Aorta (tissue), 5 donors: Measurements from ENCODE around the gene SLC12A4. TPM values are rescaled to one million over a fixed set of nuclear protein-coding genes. Genes with fewer than 3 reads are reported as not detected.

Source experiments
- ATAC-seq: fragments of 200-7000 bp; cut with Tn5 transposase; one replicate; pipeline ENCODE4 v1.9.1; 2022; ENCODE audit warnings: moderate library complexity; ENCODE audit not compliant: low FRiP score
- DNase-seq, 2 donors: peaks; one replicate each; pipeline ENCODE4 v3.0.0-alpha.2; 2020
- H3K27ac ChIP-seq, 2 donors: one replicate each; pipeline ENCODE4 v1.5.1; 2013; ENCODE audit warnings: low read length in 2 of 2, mild to moderate bottlenecking in 2 of 2, moderate library complexity in 2 of 2, control low read depth in 1 of 2, inconsistent platforms in 1 of 2, low read depth in 1 of 2
- H3K27me3 ChIP-seq, 2 donors: one replicate each; pipeline ENCODE4 v1.6.1; 2013; ENCODE audit warnings: control low read depth in 1 of 2, low read length in 1 of 2, mild to moderate bottlenecking in 1 of 2, moderate library complexity in 1 of 2; ENCODE audit not compliant: insufficient read depth in 2 of 2, control insufficient read depth in 1 of 2
- H3K36me3 ChIP-seq, 2 donors: one replicate each; pipeline ENCODE4 v1.6.1; 2013; ENCODE audit warnings: control low read depth in 1 of 2, low read length in 1 of 2, mild to moderate bottlenecking in 1 of 2; ENCODE audit not compliant: insufficient read depth in 2 of 2, control insufficient read depth in 1 of 2
- H3K4me1 ChIP-seq, 2 donors: one replicate each; pipeline ENCODE4 v1.6.1; 2013; ENCODE audit warnings: low read length in 2 of 2, control low read depth in 1 of 2, mild to moderate bottlenecking in 1 of 2, moderate library complexity in 1 of 2; ENCODE audit not compliant: insufficient read depth in 2 of 2, control insufficient read depth in 1 of 2
- H3K4me3 ChIP-seq, 2 donors: one replicate each; pipeline ENCODE4 v1.5.1; 2013; ENCODE audit warnings: low read length in 2 of 2, control low read depth in 1 of 2, mild to moderate bottlenecking in 1 of 2
- H3K9me3 ChIP-seq: one replicate; pipeline ENCODE4 v1.6.1; 2013; ENCODE audit warnings: mild to moderate bottlenecking, low read length; ENCODE audit not compliant: control insufficient read depth
- WGBS, 2 donors: extraction: QIAGEN DNeasy Blood & Tissue Kit; methylation state at CpG; one replicate each; pipeline ENCODE4 v1.1.7; 2013; 5-methylcytosine and 5-hydroxymethylcytosine counted together
- intact Hi-C, 2 donors: fragments of 100-400 bp; cut with DNase I; formaldehyde crosslinking; loops; one replicate each; pipeline versions ENCODE4 v1.14.2 to v1.15.0; 2022
- polyA plus RNA-seq, 2 donors: library from polyadenylated mRNA; stranded (reverse); fragments of 200-250 nt; gene quantifications; one replicate each; pipeline ENCODE4 v1.2.3, GENCODE V29; 2013
- total RNA-seq, 2 donors: library from RNA; stranded (reverse); fragmentation: NEBNext Ultra II Directional; extraction: Animal tissue kit (Norgen Biotek cat#: 25700); gene quantifications; one replicate each; pipeline ENCODE4 v1.2.1, GENCODE V29; 2021
- donor health status: healthy with polysubstance abuse.
- donor health status: Bipolar disorder and iron deficiency.
- donor health status: DM: no; HTN: no; CAD: no.
- donor health status: DM: no; HTN: no; CAD: no.
- donor health status: DM: yes; HTN: yes; CAD: no.

SLC12A4 gene
- total and polyA plus RNA-seq, 4 donors, result 15.8 to 139 (median 106) TPM

DNA sequence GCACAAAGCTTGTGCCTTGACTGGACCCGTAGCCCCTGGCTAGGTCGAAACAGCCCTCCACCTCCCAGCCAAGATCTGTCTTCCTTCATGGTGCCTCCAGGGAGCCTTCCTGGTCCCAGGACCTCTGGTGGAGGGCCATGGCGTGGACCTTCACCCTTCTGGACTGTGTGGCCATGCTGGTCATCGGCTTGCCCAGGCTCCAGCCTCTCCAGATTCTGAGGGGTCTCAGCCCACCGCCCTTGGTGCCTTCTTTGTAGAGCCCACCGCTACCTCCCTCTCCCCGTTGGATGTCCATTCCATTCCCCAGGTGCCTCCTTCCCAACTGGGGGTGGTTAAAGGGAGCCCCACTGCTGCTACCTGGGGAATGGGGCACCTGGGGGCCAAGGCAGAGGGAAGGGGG is 40.3 kb downstream of the SLC12A4 start:
- ATAC-seq (no peak), DNase-seq (peak in 1 of 2 donors; percentile 26)
- peaks cover 0 to 2% of the 10 kb centered on the region in 2 donors for H3K36me3 ChIP-seq
- intact Hi-C loops, result loop anchor here (1.0 to 2.0 kb wide), 3 partner anchors 44 to 113 kb away; partner anchors contain the start of gene NRN1L (in 1 of the 2)
- H3K9me3 ChIP-seq, result no peaks in the 10 kb centered on the region
- no peak overlapping the region for H3K27ac ChIP-seq
- H3K4me1 ChIP-seq, result no peaks in the 10 kb centered on the region
- H3K27me3 ChIP-seq, result no peaks in the 10 kb centered on the region
- H3K4me3 ChIP-seq, result no peak overlapping the region
- 78 to 88% methylated on average over 7 of the region's 7 CpGs for WGBS, 2 donors

DNA sequence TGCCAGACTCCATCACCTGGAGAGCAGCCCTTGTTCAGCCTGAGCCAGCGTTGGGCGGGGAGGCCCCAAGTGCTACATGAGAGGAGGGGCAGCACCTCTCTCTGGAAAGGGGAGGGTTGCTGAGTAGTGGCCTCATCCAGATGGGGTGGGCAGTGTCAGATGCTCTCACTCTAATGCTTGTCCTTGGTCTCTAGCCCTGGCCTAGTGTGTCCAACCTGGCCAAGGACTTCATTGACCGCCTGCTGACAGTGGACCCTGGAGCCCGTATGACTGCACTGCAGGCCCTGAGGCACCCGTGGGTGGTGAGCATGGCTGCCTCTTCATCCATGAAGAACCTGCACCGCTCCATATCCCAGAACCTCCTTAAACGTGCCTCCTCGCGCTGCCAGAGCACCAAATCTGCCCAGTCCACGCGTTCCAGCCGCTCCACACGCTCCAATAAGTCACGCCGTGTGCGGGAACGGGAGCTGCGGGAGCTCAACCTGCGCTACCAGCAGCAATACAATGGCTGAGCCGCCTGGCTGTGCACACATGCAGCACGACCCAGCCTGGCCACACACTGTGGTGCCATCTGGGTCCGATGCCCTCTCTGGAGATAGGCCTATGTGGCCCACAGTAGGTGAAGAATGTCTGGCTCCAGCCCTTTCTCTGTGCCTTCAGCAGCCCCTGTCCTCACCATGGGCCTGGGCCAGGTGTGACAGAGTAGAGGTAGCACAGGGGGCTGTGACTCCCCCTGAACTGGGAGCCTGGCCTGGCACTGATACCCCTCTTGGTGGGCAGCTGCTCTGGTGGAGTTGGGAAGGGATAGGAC is 41.1 kb downstream of the SLC12A4 start:
- DNase-seq (peak in 1 of 2 donors; percentile 70), ATAC-seq (no peak)
- no peaks in the 10 kb centered on the region for H3K27me3 ChIP-seq
- 90 to 92% methylated on average over 22 of the region's 22 CpGs for WGBS, 2 donors
- intact Hi-C loops, result loop anchor here in 1 of 2 donors (1.0 kb wide), 1 partner anchor 43 kb away; the partner anchor contains the start of gene NRN1L
- no peaks in the 10 kb centered on the region for H3K9me3 ChIP-seq
- no peaks in the 10 kb centered on the region for H3K4me1 ChIP-seq
- no peak overlapping the region for H3K4me3 ChIP-seq
- H3K36me3 ChIP-seq, result peaks cover 0 to 2% of the 10 kb centered on the region in 2 donors
- no peak overlapping the region for H3K27ac ChIP-seq

DNA sequence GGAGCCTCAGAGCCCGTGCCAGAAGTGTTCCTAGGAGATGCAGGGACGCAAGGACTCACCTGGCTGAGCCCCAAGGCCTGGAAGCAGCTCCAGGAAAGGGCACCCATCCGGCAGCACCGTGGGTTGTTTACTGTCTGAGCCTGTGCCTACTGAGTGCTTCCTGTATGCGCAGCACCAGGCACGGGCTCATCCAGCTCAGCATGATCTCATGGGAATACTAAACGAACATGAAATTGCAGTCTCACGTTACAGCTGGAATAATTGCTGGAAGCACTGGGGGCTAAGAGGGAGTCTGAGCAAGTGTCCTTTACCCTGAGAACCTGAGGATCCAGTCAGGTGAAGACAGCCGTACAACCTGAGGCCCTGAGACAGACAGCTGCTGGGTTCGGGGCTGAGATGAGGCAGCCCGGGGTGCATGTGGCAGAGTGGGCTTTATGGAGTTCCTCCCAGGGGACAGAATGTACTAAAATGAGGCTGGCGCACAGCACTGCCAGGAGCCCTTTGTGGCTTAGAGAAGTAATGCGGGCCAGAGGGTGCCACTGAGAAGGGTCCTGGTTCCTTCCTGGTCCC is 42.2 kb downstream of the SLC12A4 start:
- no peaks in the 10 kb centered on the region for H3K9me3 ChIP-seq
- H3K27me3 ChIP-seq, result no peaks in the 10 kb centered on the region
- intact Hi-C loops, result no loop called here
- ATAC-seq, result no peak
- H3K4me3 ChIP-seq, result no peak overlapping the region
- 9 to 10% methylated on average over 13 of the region's 13 CpGs for WGBS, 2 donors
- H3K4me1 ChIP-seq, result no peaks in the 10 kb centered on the region
- peak in 1 of 2 donors; percentile 72 for DNase-seq
- peak overlapping the region in 1 of 2 donors; percentile 41 for H3K27ac ChIP-seq
- peaks cover 0 to 2% of the 10 kb centered on the region in 2 donors for H3K36me3 ChIP-seq

DNA sequence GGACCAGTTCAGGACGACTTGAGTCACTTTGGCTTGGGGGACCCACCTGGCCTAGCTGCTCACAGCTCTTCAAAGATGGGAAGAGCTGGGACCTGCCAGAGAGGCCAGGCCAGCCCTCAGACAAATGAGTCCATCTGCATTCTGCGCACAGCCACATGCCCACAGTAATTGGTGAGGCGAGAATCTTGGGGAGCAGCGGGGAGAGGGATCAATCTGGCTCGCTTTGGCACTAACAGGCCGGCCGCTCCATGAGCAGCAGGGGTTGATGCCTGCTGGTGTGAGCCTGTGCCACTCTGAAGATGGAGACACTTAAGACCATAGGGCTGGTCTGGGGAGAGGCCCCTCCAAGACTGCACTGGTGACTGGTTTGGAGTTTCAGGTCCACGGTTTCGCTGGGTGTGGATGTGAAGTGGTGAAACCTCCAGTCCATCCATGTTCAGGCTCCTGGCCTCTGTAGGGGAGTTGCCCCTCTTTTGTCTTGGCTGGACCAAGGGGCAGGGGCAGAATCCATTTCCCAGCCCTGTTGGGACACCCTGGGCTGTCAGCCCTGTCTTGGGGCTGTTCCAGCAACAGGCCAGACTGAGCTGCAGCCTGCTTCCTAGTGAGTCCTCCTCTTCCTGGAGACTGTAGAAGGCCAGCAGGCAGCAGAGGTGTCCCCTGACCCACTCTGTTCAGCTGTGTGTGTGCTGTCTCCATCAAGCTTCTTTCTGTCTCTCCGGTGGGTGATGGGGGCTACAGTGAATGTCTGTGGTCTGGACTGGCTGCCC is 44.1 kb downstream of the SLC12A4 start:
- no peaks in the 10 kb centered on the region for H3K9me3 ChIP-seq
- WGBS, 2 donors, result 86 to 93% methylated on average over 10 of the region's 10 CpGs
- H3K27me3 ChIP-seq, result no peaks in the 10 kb centered on the region
- no peaks in the 10 kb centered on the region for H3K4me1 ChIP-seq
- DNase-seq (no peak), ATAC-seq (no peak)
- no peak overlapping the region for H3K4me3 ChIP-seq
- H3K36me3 ChIP-seq, result peaks cover 0 to 2% of the 10 kb centered on the region in 2 donors
- intact Hi-C loops, result no loop called here
- no peak overlapping the region for H3K27ac ChIP-seq

DNA sequence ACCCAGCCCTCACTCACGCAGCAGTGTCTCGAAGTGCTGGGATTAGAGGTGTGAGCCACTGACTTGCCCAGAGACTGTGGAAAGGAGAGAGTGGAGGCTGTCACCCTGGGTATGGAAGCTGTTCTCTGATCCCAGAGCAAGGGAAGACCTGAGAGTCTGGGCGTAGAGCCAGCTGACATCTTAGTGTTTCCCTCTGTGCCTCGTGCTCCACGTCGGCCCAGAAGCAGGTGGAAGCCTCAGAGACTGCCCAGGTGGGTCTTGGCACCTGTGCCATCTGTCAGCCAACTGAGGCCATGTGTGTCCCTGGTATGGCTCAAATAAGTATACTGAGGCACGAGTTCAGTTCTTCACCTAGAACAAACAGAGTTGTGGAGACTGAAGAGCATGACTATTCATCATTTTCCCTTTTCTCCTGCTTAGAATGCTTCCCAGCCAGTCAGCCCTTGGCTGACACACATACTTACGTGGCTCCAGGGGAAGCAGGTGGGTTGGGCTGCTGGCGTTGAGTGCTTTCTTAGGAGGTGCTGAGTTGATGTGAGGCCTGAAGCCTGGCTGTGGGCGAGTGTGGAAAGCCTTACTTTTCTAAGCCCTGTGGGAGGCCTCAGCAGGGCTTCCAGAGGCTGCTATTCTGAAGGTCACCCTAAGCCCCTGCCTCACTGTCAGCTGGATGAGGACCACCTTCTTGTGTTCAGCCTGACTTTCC is 44.9 kb downstream of the SLC12A4 start:
- WGBS, 2 donors, result 71 to 75% methylated on average over 10 of the region's 10 CpGs

DNA sequence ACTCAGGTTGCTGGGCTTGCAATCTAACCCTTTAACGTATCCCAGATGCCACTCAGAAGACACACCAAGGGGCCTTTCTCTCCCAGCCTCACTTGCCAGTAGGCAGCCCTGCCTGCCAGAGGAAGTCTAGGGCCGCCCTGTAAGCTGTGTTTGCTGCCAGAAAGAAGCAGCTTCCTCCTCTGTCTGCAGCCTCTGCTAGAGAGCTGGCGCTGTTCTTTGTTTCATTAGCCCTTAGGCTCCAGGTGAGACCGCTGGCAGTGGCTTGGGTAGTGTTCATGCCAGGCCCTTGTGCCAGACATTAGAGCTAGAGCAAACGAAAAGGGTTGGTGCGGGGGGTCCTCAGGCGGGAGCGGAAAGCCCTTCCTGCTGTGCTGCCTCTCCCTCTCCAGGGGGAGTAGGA is 45.7 kb downstream of the SLC12A4 start:
- H3K27ac ChIP-seq, result no peak overlapping the region

More for the DNA sequence above, 44.9 kb downstream of the SLC12A4 start:
- H3K27ac ChIP-seq, result no peak overlapping the region
- H3K4me1 ChIP-seq, result no peaks in the 10 kb centered on the region
- intact Hi-C loops, result no loop called here
- no peak overlapping the region for H3K4me3 ChIP-seq
- DNase-seq, result no peak
- no peaks in the 10 kb centered on the region for H3K9me3 ChIP-seq
- no peak for ATAC-seq
- no peaks in the 10 kb centered on the region for H3K27me3 ChIP-seq
- H3K36me3 ChIP-seq, result peaks cover 0 to 2% of the 10 kb centered on the region in 2 donors

DNA sequence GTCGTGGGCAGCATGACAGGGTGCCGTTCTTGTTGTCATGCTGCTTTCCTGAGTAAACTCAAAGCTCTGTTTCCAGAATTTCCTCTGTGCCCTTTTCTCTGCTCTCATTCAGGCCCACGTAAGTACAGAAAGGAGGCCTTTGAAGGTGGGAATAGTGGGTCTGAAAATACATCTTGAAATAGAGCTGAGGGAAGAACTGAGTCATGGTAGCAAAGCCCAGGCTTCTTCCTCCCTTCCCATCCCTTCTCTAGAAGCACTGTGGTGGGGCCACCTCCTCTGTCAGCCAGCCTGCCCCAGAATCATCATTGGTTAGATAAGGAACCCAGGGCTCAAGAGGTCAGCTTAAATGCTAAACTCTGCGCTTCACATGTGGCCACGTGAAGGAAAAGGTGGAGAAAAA is 46.2 kb downstream of the SLC12A4 start:
- no peak for ATAC-seq
- H3K27ac ChIP-seq, result no peak overlapping the region
- intact Hi-C loops, result no loop called here

More for the DNA sequence above, 45.7 kb downstream of the SLC12A4 start:
- no peaks in the 10 kb centered on the region for H3K4me1 ChIP-seq
- no peaks in the 10 kb centered on the region for H3K9me3 ChIP-seq
- peaks cover 0 to 2% of the 10 kb centered on the region in 2 donors for H3K36me3 ChIP-seq
- H3K4me3 ChIP-seq, result no peak overlapping the region
- intact Hi-C loops, result no loop called here
- no peak for ATAC-seq
- 85 to 86% methylated on average over 8 of the region's 8 CpGs for WGBS, 2 donors
- no peaks in the 10 kb centered on the region for H3K27me3 ChIP-seq
- DNase-seq, result no peak

DNA sequence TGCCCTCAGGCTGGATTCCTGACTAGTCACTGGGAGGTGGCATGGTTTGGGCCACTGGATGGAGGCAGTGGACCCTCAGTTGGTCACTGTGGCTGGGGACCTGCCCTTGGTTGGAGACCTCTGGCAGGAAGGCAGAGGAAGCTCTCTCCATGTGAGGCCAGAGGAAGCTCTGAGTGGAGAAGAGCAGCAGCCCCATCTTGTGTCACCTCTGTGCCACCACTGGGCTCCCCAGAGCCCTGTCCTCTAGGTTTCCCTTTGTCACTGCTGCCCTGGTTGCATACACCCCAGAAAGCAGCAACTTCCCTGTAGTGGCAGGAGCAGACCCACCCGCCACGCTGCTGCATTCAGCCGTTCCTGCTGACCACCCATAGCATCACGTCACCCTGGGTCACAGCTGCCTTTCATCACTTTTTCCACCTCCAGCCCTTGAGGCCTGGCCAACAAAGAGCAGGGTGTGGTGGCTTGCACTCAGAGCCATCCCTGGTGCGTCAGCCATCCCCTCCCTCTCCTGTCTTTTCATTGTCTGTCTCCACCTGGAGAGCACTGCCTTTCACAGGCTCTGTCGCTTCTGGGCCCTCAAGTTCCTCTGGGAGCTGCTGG is 48.7 kb downstream of the SLC12A4 start:
- H3K4me1 ChIP-seq, result no peaks in the 10 kb centered on the region
- intact Hi-C loops, result no loop called here
- H3K9me3 ChIP-seq, result no peaks in the 10 kb centered on the region
- WGBS, 2 donors, result 87 to 93% methylated on average over 6 of the region's 6 CpGs
- H3K27me3 ChIP-seq, result no peaks in the 10 kb centered on the region
- no peak overlapping the region for H3K4me3 ChIP-seq
- H3K36me3 ChIP-seq, result no peaks in the 10 kb centered on the region
- no peak for DNase-seq
- no peak for ATAC-seq
- H3K27ac ChIP-seq, result no peak overlapping the region

More for the DNA sequence above, 46.2 kb downstream of the SLC12A4 start:
- DNase-seq, result no peak
- Histone ChIP-seq H3K36me3 (no peaks in the 10 kb centered on the region), H3K27me3 (no peaks in the 10 kb centered on the region), H3K4me1 (no peaks in the 10 kb centered on the region), H3K9me3 (no peaks in the 10 kb centered on the region), H3K4me3 (no peak overlapping the region)
- WGBS, 2 donors, result 83 to 88% methylated on average over 5 of the region's 5 CpGs
